SK-N-SH (cell line): ENCODE results near the gene ZNF133. TPM values are rescaled to one million over a fixed set of nuclear protein-coding genes. Genes with fewer than 3 reads are reported as not detected.

Experiments used
- CTCF ChIA-PET: fragments of 300-600, 350-600 bp; formaldehyde crosslinking; extraction: SDS; loops from one replicate; lab custom pipeline; 2021; lab: Yijun Ruan, JAX
- POLR2A ChIA-PET: fragments of 350-600 bp; sonication (Branson Sonifier 250); formaldehyde crosslinking; extraction: SDS; loops from one replicate; lab custom pipeline; 2020; ENCODE audit warnings: antibody characterized with exemption, inconsistent platforms; lab: Yijun Ruan, JAX
- DNase-seq: peaks from one replicate; pipeline ENCODE4 v3.0.0; 2012
- H2AFZ ChIP-seq: fragments of 200-600 bp; sonication (generic); 2 replicates; pipeline ENCODE4 v1.8.1; 2016; ENCODE audit warnings: antibody characterized with exemption, mild to moderate bottlenecking, low read depth
- H3F3A ChIP-seq: fragments of 200-600 bp; sonication (generic); replicated peaks from 2 replicates; pipeline ENCODE3; 2016; ENCODE audit warnings: antibody characterized with exemption, mild to moderate bottlenecking; ENCODE audit not compliant: insufficient read depth
- H3K27ac ChIP-seq, 2 experiments: fragments of 200-500 bp in 1 of 2; fragments of 200-600 bp in 1 of 2; sonication (Bioruptor generic) in 1 of 2; sonication (generic), shearing (Covaris generic) in 1 of 2; 2 replicates each; pipeline versions ENCODE4 v1.5.1 to v1.6.1; 2014 to 2016; ENCODE audit warnings: low read depth in 2 of 2, inconsistent platforms in 1 of 2, low read length in 1 of 2, mild to moderate bottlenecking in 1 of 2, mixed read lengths in 1 of 2
- H3K27me3 ChIP-seq: fragments of 200-600 bp; sonication (generic), shearing (Covaris generic); 2 replicates; pipeline ENCODE4 v1.6.1; 2016; ENCODE audit warnings: mixed run types; ENCODE audit not compliant: insufficient read depth
- H3K36me3 ChIP-seq, 2 experiments: fragments of 200-500 bp in 1 of 2; fragments of 200-600 bp in 1 of 2; sonication (Bioruptor generic) in 1 of 2; sonication (generic) in 1 of 2; replicated peaks in 1 of 2; 2 replicates each; pipeline versions ENCODE3 to v1.5.1; 2014 to 2016; ENCODE audit warnings: low read length in 1 of 2, mild to moderate bottlenecking in 1 of 2; ENCODE audit not compliant: insufficient read depth in 2 of 2, control insufficient read depth in 1 of 2
- H3K4me1 ChIP-seq, 2 experiments: fragments of 200-500 bp in 1 of 2; fragments of 200-600 bp in 1 of 2; sonication (Bioruptor generic) in 1 of 2; sonication (generic), shearing (Covaris generic) in 1 of 2; 2 replicates each; pipeline versions ENCODE4 v1.5.1 to v1.6.1; 2014 to 2016; ENCODE audit warnings: low read depth in 1 of 2, low read length in 1 of 2, mixed run types in 1 of 2; ENCODE audit not compliant: insufficient read depth in 2 of 2, control insufficient read depth in 1 of 2
- H3K4me2 ChIP-seq: fragments of 200-600 bp; sonication (generic), shearing (Covaris generic); 2 replicates; pipeline ENCODE4 v1.6.1; 2017; ENCODE audit warnings: mixed run types
- H3K4me3 ChIP-seq, 2 experiments: fragments of 200-500 bp in 1 of 2; fragments of 200-600 bp in 1 of 2; sonication (Bioruptor generic) in 1 of 2; sonication (generic), shearing (Covaris generic) in 1 of 2; 2 replicates each; pipeline versions ENCODE4 v1.5.1 to v1.8.1; 2014 to 2016; ENCODE audit warnings: low read depth in 2 of 2, inconsistent platforms in 1 of 2, low read length in 1 of 2, mild to moderate bottlenecking in 1 of 2, mixed read lengths in 1 of 2, moderate library complexity in 1 of 2
- H3K79me2 ChIP-seq: fragments of 200-600 bp; sonication (generic); 2 replicates; pipeline ENCODE4 v1.8.1; 2017; ENCODE audit warnings: mild to moderate bottlenecking; ENCODE audit not compliant: insufficient read depth
- H3K9ac ChIP-seq: fragments of 200-600 bp; sonication (generic); 2 replicates; pipeline ENCODE4 v1.6.1; 2017; ENCODE audit warnings: mixed run types
- H3K9me2 ChIP-seq: fragments of 200-600 bp; sonication (generic); 2 replicates; pipeline ENCODE4 v1.6.1; 2017; ENCODE audit warnings: mixed run types
- H3K9me3 ChIP-seq: fragments of 200-600 bp; sonication (generic); 2 replicates; pipeline ENCODE4 v1.6.1; 2017; ENCODE audit warnings: mixed run types, mild to moderate bottlenecking, moderate library complexity
- H4K20me1 ChIP-seq: fragments of 200-600 bp; sonication (generic); 2 replicates; pipeline ENCODE4 v1.6.1; 2017; ENCODE audit warnings: mild to moderate bottlenecking, mixed run types; ENCODE audit not compliant: insufficient read depth
- CHD2 ChIP-seq: fragments of 150-350 bp; IDR thresholded peaks from 2 replicates; pipeline ENCODE4 v1.6.1; 2018; ENCODE audit warnings: low read length; ENCODE audit not compliant: partially characterized antibody
- ELF1 ChIP-seq: IDR thresholded peaks from 2 replicates; pipeline ENCODE4 v1.4.0; 2012
- EP300 ChIP-seq, 2 experiments: IDR thresholded peaks; 2 replicates each; pipeline versions ENCODE4 v1.4.0 to v1.6.1; 2012; ENCODE audit warnings: borderline replicate concordance in 1 of 2, low read depth in 1 of 2, low read length in 1 of 2
- EZH2phosphoT487 ChIP-seq: fragments of 200-600 bp; sonication (generic); IDR thresholded peaks from 2 replicates; pipeline ENCODE4 v1.6.1; 2017; ENCODE audit warnings: low read depth, mixed run types, mild to moderate bottlenecking, antibody characterized with exemption, moderate library complexity, borderline replicate concordance
- FOSL2 ChIP-seq: IDR thresholded peaks from 2 replicates; pipeline ENCODE4 v1.4.0; 2012; ENCODE audit warnings: low read depth, mild to moderate bottlenecking, moderate library complexity, borderline replicate concordance
- FOXJ3 ChIP-seq: sonication (generic); formaldehyde crosslinking; IDR thresholded peaks from 2 replicates; pipeline ENCODE4 v1.5.1; 2020; ENCODE audit warnings: mild to moderate bottlenecking, missing genetic modification reagents
- GABPA ChIP-seq: IDR thresholded peaks from 2 replicates; pipeline ENCODE4 v1.4.0; 2012; ENCODE audit warnings: low read depth, mild to moderate bottlenecking
- GATA2 ChIP-seq: sonication (generic); formaldehyde crosslinking; IDR thresholded peaks from 2 replicates; pipeline ENCODE4 v1.5.0; 2020; ENCODE audit warnings: mild to moderate bottlenecking, missing genetic modification reagents
- JUND ChIP-seq: IDR thresholded peaks from 2 replicates; pipeline ENCODE4 v1.4.0; 2012
- MEF2A ChIP-seq: IDR thresholded peaks from 2 replicates; pipeline ENCODE4 v1.4.0; 2012; ENCODE audit warnings: low read depth, borderline replicate concordance
- MXI1 ChIP-seq: IDR thresholded peaks from 2 replicates; pipeline ENCODE4 v1.6.1; 2012; ENCODE audit warnings: mild to moderate bottlenecking, low read depth, low read length, improper control_type of control experiment
- NRF1 ChIP-seq: IDR thresholded peaks from 2 replicates; pipeline ENCODE4 v1.6.1; 2012; ENCODE audit warnings: low read depth, mild to moderate bottlenecking, low read length
- POLR2AphosphoS5 ChIP-seq: IDR thresholded peaks from 2 replicates; pipeline ENCODE4 v1.6.1; 2012; ENCODE audit warnings: low read depth, low read length
- RAD21 ChIP-seq: IDR thresholded peaks from 2 replicates; pipeline ENCODE4 v1.6.1; 2012; ENCODE audit warnings: mild to moderate bottlenecking, low read length
- RXRA ChIP-seq: IDR thresholded peaks from 2 replicates; pipeline ENCODE4 v1.4.0; 2012; ENCODE audit warnings: low read depth, mild to moderate bottlenecking, borderline replicate concordance
- SIN3A ChIP-seq: IDR thresholded peaks from 2 replicates; pipeline ENCODE4 v1.6.1; 2012; ENCODE audit warnings: low read depth, mild to moderate bottlenecking, low read length, moderate library complexity, borderline replicate concordance
- TAF1 ChIP-seq: IDR thresholded peaks from 2 replicates; pipeline ENCODE4 v1.6.1; 2012; ENCODE audit warnings: low read depth, mild to moderate bottlenecking, low read length, moderate library complexity, borderline replicate concordance
- TEAD4 ChIP-seq: IDR thresholded peaks from 2 replicates; pipeline ENCODE4 v1.4.0; 2012; ENCODE audit warnings: mild to moderate bottlenecking, borderline replicate concordance; ENCODE audit not compliant: insufficient read depth
- YY1 ChIP-seq: IDR thresholded peaks from 2 replicates; pipeline ENCODE4 v1.4.0; 2012; ENCODE audit warnings: low read depth, mild to moderate bottlenecking
- WGBS: methylation state at CpG from one replicate; pipeline ENCODE4 v1.1.6; 2017; ENCODE audit warnings: low lambda C conversion rate; 5-methylcytosine and 5-hydroxymethylcytosine counted together
- polyA plus RNA-seq, 3 experiments: library from polyadenylated mRNA; depleted of rRNA; stranded (reverse); fragments of >200 nt; gene quantifications; 2 replicates each; pipeline ENCODE4 v1.2.3, GENCODE V29; 2012
- TF ChIP-seq, protein P1 (sequence below): IDR thresholded peaks from 2 replicates; pipeline ENCODE4 v1.6.1; 2012; ENCODE audit warnings: mild to moderate bottlenecking, low read depth, low read length, moderate library complexity
- TF ChIP-seq, protein P2 (sequence below): fragments of 150-350 bp; IDR thresholded peaks from 2 replicates; pipeline ENCODE4 v1.6.1; 2016; ENCODE audit warnings: mild to moderate bottlenecking, low read depth, low read length
- TF ChIP-seq, protein P3 (sequence below): IDR thresholded peaks from 2 replicates; pipeline ENCODE4; 2012
- TF ChIP-seq, protein P4 (sequence below): IDR thresholded peaks from 2 replicates; pipeline ENCODE4 v1.4.0; 2012; ENCODE audit warnings: low read depth, borderline replicate concordance
- TF ChIP-seq, protein P5 (sequence below): IDR thresholded peaks from 2 replicates; pipeline ENCODE4 v1.4.0; 2012; ENCODE audit warnings: low read depth

The ZNF133 gene
- polyA plus RNA-seq (2012; rRNA removed): 15.5 and 20.6 TPM in 2 replicates
- 7.8 and 12.1 TPM in 2 replicates for polyA plus RNA-seq (2012; cell fraction: cytosol; rRNA removed)
- 77.1 and 79.8 TPM in 2 replicates for polyA plus RNA-seq (2012; cell fraction: nucleus; rRNA removed)

DNA sequence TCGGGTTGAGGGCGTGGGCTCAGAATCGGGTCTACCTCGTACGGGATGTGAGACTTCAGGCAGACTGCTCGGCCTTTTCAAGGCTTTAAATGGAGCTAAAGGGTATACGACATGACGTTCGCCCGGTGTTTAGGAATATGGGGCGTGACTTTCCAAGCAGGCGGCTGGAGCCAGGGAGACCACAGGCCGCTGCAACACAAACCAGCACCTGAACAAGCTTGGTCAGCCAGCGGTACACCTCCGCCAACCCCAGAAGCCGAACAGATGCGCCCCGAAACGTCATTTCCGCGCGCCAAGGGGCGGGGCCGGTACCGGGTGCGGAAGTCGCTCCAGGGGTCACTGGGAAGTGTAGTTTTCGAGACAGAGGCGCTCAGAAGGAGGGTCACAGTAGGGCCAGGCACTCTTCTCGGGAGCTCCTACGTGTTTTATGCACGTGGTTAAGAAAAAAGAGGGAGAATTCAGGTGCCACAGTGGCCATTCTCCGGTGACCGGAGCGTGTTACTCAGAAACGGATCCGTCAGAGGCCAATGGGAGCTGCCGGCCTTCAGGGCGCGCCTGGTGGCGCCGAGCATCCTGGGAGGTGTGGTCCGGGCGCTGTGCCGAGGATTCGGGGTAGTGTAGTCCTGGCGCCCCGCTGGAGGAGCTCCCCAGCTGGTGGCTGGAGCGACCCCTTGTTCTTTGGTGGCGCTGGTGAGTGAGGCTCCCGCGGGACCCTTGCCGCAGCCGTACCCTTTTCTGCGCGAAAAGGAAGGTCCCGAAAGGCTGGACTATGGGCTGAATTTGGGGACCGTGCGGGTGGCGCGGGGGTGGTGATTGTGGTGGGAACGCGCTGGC is at the start of gene ZNF133:
TSS of gene ZNF133 (plus strand) at position 613 of the 834 bp plus-strand sequence. CDS start 17,160 bp downstream, outside the sequence.
- peak within 1 kb of the TSS; percentile 95 for H2AFZ ChIP-seq
- peak; percentile 93 for DNase-seq
- H3K79me2 ChIP-seq: peaks cover 45% of the 10 kb centered on the region
- peaks cover 4% of the 10 kb centered on the region; the same call in 1 of the 2 replicates for H3K9me3 ChIP-seq
- no peaks in the 10 kb centered on the region for H3K27me3 ChIP-seq
- no peaks in the 10 kb centered on the region for H4K20me1 ChIP-seq
- no peaks in the 10 kb centered on the region for H3F3A ChIP-seq
- peaks cover 6 to 10% of the 10 kb centered on the region in 2 experiments for H3K36me3 ChIP-seq
- peak within 1 kb of the TSS; percentile 95 to 99 for H3K4me3 ChIP-seq
- H3K27ac ChIP-seq: peak within 1 kb of the TSS; percentile 84 to 98
- POLR2A ChIA-PET: interaction anchor here (0.6 to 1.5 kb wide), 8 partner anchors 12 to 392 kb away, joined by 3 to 13 read pairs (median 4); partner anchors contain the start of genes DZANK1, KAT14, PET117 and POLR3F
- no peaks in the 10 kb centered on the region for H3K9me2 ChIP-seq
- CTCF ChIA-PET: interaction anchor here (0.9 to 2.1 kb wide), 3 partner anchors 12 to 29 kb away, joined by 3 to 9 read pairs (median 6); no protein-coding TSS in a partner anchor
- 2% methylated on average over 49 of the region's 63 CpGs for WGBS
- H3K4me2 ChIP-seq: peak within 1 kb of the TSS; percentile 98
- peak within 1 kb of the TSS; percentile 88 for H3K9ac ChIP-seq
- peaks cover 6 to 14% of the 10 kb centered on the region in 2 experiments; a peak in 3 of 4 replicates for H3K4me1 ChIP-seq
- TF ChIP-seq YY1 (no peak), ELF1 (peak; percentile 93), EP300 (IDR thresholded peaks at IDR 0.05; ENCODE audit: borderline replicate concordance in 1 of 2, low read depth in 1 of 2, low read length in 1 of 2) (no peak), RXRA (no peak), FOSL2 (no peak), GABPA (peak; percentile 98), POLR2AphosphoS5 (peak; percentile 96), GATA2 (CRISPR knock-in tag) (no peak), MXI1 (no peak; the same call in 1 of the 2 replicates), TAF1 (peak; percentile 74), CHD2 (no peak), TEAD4 (no peak), JUND (no peak), MEF2A (no peak), FOXJ3 (CRISPR knock-in tag) (no peak), NRF1 (no peak), EZH2phosphoT487 (no peak), RAD21 (no peak), SIN3A (no peak; the same call in 1 of the 2 replicates)
- TF ChIP-seq, protein P1, sequence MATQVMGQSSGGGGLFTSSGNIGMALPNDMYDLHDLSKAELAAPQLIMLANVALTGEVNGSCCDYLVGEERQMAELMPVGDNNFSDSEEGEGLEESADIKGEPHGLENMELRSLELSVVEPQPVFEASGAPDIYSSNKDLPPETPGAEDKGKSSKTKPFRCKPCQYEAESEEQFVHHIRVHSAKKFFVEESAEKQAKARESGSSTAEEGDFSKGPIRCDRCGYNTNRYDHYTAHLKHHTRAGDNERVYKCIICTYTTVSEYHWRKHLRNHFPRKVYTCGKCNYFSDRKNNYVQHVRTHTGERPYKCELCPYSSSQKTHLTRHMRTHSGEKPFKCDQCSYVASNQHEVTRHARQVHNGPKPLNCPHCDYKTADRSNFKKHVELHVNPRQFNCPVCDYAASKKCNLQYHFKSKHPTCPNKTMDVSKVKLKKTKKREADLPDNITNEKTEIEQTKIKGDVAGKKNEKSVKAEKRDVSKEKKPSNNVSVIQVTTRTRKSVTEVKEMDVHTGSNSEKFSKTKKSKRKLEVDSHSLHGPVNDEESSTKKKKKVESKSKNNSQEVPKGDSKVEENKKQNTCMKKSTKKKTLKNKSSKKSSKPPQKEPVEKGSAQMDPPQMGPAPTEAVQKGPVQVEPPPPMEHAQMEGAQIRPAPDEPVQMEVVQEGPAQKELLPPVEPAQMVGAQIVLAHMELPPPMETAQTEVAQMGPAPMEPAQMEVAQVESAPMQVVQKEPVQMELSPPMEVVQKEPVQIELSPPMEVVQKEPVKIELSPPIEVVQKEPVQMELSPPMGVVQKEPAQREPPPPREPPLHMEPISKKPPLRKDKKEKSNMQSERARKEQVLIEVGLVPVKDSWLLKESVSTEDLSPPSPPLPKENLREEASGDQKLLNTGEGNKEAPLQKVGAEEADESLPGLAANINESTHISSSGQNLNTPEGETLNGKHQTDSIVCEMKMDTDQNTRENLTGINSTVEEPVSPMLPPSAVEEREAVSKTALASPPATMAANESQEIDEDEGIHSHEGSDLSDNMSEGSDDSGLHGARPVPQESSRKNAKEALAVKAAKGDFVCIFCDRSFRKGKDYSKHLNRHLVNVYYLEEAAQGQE: 0 out of 2 replicates have a peak, but pooled peaks have one; percentile 31
- TF ChIP-seq, protein P2, sequence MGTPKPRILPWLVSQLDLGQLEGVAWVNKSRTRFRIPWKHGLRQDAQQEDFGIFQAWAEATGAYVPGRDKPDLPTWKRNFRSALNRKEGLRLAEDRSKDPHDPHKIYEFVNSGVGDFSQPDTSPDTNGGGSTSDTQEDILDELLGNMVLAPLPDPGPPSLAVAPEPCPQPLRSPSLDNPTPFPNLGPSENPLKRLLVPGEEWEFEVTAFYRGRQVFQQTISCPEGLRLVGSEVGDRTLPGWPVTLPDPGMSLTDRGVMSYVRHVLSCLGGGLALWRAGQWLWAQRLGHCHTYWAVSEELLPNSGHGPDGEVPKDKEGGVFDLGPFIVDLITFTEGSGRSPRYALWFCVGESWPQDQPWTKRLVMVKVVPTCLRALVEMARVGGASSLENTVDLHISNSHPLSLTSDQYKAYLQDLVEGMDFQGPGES: no peak
- TF ChIP-seq, protein P3, sequence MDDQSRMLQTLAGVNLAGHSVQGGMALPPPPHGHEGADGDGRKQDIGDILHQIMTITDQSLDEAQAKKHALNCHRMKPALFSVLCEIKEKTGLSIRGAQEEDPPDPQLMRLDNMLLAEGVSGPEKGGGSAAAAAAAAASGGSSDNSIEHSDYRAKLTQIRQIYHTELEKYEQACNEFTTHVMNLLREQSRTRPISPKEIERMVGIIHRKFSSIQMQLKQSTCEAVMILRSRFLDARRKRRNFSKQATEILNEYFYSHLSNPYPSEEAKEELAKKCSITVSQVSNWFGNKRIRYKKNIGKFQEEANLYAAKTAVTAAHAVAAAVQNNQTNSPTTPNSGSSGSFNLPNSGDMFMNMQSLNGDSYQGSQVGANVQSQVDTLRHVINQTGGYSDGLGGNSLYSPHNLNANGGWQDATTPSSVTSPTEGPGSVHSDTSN: no peak
- TF ChIP-seq, protein P4, sequence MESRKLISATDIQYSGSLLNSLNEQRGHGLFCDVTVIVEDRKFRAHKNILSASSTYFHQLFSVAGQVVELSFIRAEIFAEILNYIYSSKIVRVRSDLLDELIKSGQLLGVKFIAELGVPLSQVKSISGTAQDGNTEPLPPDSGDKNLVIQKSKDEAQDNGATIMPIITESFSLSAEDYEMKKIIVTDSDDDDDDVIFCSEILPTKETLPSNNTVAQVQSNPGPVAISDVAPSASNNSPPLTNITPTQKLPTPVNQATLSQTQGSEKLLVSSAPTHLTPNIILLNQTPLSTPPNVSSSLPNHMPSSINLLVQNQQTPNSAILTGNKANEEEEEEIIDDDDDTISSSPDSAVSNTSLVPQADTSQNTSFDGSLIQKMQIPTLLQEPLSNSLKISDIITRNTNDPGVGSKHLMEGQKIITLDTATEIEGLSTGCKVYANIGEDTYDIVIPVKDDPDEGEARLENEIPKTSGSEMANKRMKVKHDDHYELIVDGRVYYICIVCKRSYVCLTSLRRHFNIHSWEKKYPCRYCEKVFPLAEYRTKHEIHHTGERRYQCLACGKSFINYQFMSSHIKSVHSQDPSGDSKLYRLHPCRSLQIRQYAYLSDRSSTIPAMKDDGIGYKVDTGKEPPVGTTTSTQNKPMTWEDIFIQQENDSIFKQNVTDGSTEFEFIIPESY: 0 out of 2 replicates have a peak, but pooled peaks have one; percentile 14
- TF ChIP-seq, protein P5, sequence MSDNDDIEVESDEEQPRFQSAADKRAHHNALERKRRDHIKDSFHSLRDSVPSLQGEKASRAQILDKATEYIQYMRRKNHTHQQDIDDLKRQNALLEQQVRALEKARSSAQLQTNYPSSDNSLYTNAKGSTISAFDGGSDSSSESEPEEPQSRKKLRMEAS: peak; percentile 84
